GM12873 (cell line): Measurements from ENCODE around the gene SOD2.

Experiments used
- CTCF ChIP-seq: IDR thresholded peaks from 2 replicates; pipeline ENCODE4 v1.5.1; 2012; ENCODE audit warnings: low read depth, mild to moderate bottlenecking, moderate library complexity, low read length, control low read depth; ENCODE audit not compliant: insufficient read depth; ENCODE audit errors: missing control alignments

Gene SOD2

GRCh38 chr6:159727717-159728445, 34.8 kb upstream of the SOD2 start:
- no peak for TF ChIP-seq CTCF

GRCh38 chr6:159726918-159727716, 34.1 kb upstream of the SOD2 start, which contains the start of gene WTAP:
Gene WTAP, plus strand, starts transcription at chr6:159727506. Its CDS starts 8,760 bp downstream, at chr6:159736266.
- no peak for TF ChIP-seq CTCF

GRCh38 chr6:159726255-159726917, 33.3 kb upstream of the SOD2 start:
- no peak for TF ChIP-seq CTCF

DNA sequence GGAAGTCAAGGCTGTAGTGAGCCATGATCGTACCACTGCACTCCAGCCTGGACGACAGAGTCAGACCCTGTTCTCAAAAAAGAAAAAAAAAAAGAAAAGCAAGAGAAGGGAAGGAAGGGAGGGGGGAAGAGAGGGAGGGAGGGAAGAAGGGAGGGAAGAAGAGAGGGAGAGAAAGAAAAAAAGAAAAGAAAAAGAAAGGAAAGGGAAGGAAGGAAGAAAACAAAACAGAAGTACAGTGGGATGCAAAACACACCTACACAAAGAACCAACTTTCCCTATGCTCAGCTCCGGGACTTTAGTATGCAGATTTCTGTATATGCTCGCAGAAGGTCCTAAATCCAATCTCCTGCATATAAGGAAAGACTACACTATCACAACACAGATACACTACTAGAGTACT, 31.7 kb upstream of the SOD2 start:
- TF ChIP-seq CTCF, result no peak

DNA sequence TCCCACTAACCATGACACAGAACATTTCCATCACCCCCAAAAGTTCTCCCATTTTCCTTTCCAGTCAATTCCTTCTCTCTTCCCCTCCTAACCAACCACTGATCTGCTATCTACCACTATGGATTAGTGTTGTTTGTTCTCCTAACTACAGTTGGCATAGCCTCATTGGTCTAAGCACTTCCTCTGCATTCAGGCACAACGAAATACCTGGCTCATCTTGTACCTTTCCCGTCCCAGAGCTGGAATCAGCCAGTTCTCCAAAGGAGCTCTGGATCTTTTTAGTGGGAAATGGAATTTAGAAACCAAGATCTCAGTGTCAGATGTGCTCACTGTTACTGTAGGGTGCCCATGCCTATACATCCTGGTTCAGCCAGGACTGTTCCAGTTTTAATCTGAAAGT, 30.2 kb upstream of the SOD2 start:
- TF ChIP-seq CTCF, result no peak

- no peak for TF ChIP-seq CTCF
Observed at GRCh38 chr6:159722655-159723054, 29.6 kb upstream of the SOD2 start.

DNA sequence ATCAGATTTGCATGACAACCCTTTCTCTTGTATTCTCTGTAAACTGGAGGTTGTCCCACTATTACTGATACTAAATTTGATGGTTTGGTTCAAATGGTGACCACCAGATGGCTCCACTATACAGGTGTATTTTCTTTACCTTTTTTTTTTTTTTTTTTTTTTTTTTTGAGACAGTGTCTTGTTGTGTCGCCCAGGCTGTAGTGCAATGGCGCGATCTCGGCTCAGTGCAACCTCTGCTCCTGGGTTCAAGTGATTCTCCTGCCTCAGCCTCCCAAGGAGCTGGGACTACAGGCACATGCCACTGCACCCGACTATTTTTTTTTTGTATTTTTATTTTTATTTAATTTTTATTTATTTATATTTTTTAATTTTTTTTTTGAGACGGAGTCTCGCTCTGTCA, 27.7 kb upstream of the SOD2 start:
- TF ChIP-seq CTCF, result peak; percentile 41
